Fibroblast of the aortic adventitia (primary cell): ENCODE results near the gene PEX7. TPM values are rescaled to one million over a fixed set of nuclear protein-coding genes. Genes with fewer than 3 reads are reported as not detected.

Experiments
- DNase-seq: peaks from one replicate; pipeline ENCODE4 v3.0.0-alpha.2; 2010; ENCODE audit warnings: low read depth
- H3K4me3 ChIP-seq: 2 replicates; pipeline ENCODE4 v1.5.1; 2011; ENCODE audit warnings: low read depth, mild to moderate bottlenecking, control low read depth, low read length, moderate library complexity
- CTCF ChIP-seq: IDR thresholded peaks from 2 replicates; pipeline ENCODE4 v1.5.1; 2011; ENCODE audit warnings: mild to moderate bottlenecking, low read length, control low read depth, inconsistent platforms; ENCODE audit not compliant: insufficient read depth
- total RNA-seq: library from RNA; depleted of rRNA; stranded (reverse); fragments of >200 nt; gene quantifications from 2 replicates; pipeline ENCODE4 v1.2.3, GENCODE V29; 2012; ENCODE audit warnings: low replicate concordance

The PEX7 gene
- total RNA-seq, 1 donor, result 10.6 TPM

DNA sequence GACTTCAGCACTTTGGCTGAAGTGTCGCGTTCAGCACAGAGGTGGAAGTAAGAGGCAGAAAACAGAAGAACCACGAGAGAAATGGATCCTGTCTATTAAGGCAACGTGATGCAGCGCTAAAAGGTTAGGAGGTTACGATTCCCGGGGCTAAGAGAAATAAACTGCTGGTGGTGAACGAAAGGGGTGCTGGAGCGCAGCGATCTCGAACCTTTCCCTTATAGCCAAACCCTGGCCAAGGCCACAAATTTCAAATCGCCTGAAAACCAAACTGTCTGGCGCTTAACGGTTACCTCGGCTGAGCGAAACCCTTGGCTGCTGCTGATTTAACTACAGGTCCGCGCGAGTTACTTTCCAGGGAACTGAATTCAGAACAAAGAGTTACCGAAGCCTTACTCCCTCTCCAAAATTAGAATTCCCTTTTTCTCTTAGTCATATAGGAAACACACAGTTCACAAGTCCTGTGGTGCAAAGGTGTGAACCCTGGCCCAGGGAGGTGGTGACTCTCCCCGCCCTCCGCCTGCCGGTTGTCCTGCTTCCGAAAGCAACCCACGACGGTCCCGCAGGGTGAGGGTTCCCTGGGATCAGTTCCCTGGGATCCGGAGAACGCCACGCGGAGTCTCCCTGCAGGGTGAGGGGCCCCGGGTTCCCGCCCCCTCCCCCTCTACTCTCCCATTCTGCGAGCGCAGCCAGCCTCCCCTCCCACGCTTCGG is 98.4 kb downstream of the PEX7 start:
- DNase-seq, result peak; percentile 15
- H3K4me3 ChIP-seq, result peak overlapping the region; percentile 56
- no peak for TF ChIP-seq CTCF

DNA sequence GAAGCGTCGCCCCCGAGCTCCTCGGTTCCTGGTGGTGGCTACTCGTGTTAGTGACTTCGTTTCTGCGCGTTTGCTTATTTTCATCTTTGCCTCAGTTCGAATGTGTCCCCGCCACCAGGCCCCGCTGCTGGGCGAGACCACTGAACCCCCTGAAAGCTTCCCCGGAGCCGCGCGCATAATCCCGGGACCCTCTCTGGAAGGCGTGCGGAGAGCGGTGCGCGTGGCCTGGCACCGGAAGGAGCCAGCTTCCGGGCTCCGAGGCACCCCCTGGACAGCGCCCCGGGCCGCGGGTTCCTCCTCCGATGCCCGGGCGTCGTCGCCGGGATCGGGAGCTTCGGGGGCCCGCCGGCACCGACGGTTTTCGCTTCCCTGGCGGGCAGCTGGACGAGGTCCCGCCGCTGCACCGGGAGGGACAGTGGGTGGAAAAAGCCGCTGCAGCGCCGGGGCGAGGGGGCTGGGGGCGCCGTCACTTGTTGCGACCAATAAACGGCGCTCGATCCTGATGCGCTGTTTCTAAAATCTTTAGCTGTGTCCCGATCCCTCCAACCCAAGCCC is 99.1 kb downstream of the PEX7 start:
- peak overlapping the region; percentile 56 for H3K4me3 ChIP-seq
- DNase-seq, result no peak
- TF ChIP-seq CTCF, result no peak

- peak within 1 kb of the TSS; percentile 56 for H3K4me3 ChIP-seq
- no peak for DNase-seq
- no peak for TF ChIP-seq CTCF
Measured at GRCh38 chr6:136921936-136922684, 99.7 kb downstream of the PEX7 start, which contains the start of gene SLC35D3. TSS of gene SLC35D3 (plus strand) at chr6:136922301. CDS start at chr6:136922429, 128 bp downstream.

DNA sequence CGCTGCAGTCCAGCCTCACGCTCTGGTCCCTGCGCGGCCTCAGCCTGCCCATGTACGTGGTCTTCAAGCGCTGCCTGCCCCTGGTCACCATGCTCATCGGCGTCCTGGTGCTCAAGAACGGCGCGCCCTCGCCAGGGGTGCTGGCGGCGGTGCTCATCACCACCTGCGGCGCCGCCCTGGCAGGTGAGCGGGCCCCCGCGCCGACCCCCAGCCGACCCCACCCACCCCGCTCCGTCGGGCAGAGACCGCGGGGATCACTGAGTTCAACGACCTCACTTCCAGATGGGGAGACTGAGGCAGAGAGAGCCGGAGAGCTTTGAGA is 100.3 kb downstream of the PEX7 start:
- DNase-seq, result no peak
- H3K4me3 ChIP-seq, result peak overlapping the region; percentile 56
- TF ChIP-seq CTCF, result no peak

DNA sequence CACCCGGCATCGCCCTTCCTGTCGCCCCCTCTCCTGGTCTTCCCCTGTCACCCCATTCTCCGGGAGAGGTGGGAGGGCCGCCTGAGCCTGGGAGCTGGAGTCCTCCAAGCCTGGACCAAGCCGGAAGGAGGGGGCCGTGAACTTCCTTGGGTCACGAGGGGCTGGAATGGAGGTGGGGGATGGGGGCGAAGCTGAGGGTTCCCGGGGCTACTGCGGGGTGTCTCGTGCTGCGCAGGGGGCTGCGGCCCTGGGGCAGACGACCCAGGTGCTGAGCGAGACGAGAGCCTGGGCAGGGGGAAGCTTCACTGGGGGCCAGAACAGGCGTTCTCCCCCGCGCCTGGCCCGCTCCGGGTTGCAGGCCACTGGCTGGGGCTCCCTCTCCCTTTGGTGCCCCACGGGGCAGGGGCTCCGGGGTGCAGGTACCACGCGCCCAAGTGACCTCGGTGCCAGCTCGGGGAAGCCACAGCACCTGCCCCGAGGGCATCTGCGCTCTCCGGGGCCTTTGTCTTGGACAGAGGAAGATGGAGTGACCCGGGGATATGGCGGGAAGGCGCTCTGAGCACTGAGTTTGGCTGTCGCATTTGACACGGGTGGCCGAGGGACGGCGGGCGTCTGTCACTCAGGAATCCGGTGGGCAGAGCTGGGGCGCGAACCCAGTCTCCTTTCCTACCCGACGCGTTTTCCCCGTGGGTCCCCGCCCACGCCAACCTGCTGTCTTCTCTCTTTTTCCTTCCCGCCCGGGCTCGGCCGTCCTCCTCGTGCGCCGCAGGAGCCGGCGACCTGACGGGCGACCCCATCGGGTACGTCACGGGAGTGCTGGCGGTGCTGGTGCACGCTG is 100.9 kb downstream of the PEX7 start:
- no peak for DNase-seq
- TF ChIP-seq CTCF, result no peak
- H3K4me3 ChIP-seq, result no peak overlapping the region

- no peak overlapping the region for H3K4me3 ChIP-seq
- no peak for DNase-seq
- no peak for TF ChIP-seq CTCF
Measured at GRCh38 chr6:136923954-136924673, 101.7 kb downstream of the PEX7 start.
